ENCODE measurements around the gene FAM114A1.
"Not testable (repeated sequence)": the region's sequence is repeated elsewhere in the genome, so short reads cannot be mapped to it uniquely, and the experiment has no call there.

Gene FAM114A1

DNA sequence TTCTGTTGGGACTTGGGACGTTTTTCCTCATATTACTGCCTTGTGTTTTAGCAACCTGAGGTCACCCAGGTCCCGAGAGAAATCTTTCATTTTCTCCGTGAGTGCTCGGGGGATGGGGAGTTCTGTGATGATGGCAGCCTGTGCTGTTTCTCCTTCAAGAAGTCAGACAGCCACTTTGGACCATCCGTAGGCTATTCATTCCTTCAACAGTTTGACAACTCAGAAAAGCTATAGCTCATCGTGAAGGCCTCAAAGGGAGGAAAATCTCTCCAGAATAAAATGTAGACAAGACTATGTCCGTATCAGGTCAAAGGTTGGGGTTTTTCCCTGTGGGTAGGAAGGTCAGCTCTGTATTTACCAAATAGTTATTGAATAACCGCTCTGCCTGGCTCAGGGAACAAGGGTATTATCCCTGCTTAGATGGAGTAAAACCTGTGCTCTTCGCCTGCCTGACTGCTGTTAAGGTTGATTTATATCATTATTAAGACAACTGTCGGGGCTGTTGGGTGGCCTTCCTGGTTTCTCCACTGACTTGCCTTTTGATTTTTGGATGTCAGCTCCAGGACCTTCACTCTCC is 36.6 kb downstream of the FAM114A1 start:
- peak; percentile 74 for DNase-seq (ENCODE audit: low spot score)

DNA sequence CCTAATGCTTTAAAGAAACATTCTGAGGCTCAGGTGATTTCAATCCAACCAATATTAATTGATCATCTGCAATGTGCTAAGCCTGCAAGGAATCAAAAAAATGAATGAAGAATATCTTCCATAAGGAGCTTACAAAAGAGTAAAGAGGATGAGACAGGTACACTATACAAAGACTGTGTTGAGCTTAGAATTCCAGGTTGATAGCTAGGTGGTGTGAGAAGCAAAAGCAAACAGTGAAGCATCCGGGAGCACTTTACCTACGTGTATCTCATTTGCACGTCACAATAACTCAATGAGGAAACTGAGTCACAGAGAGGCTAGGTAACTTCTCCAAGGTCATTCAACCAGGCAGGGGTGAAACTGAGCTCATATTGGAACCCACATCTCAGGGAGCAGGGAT is 37.1 kb downstream of the FAM114A1 start:
- no peak for DNase-seq (ENCODE audit: low spot score)

DNA sequence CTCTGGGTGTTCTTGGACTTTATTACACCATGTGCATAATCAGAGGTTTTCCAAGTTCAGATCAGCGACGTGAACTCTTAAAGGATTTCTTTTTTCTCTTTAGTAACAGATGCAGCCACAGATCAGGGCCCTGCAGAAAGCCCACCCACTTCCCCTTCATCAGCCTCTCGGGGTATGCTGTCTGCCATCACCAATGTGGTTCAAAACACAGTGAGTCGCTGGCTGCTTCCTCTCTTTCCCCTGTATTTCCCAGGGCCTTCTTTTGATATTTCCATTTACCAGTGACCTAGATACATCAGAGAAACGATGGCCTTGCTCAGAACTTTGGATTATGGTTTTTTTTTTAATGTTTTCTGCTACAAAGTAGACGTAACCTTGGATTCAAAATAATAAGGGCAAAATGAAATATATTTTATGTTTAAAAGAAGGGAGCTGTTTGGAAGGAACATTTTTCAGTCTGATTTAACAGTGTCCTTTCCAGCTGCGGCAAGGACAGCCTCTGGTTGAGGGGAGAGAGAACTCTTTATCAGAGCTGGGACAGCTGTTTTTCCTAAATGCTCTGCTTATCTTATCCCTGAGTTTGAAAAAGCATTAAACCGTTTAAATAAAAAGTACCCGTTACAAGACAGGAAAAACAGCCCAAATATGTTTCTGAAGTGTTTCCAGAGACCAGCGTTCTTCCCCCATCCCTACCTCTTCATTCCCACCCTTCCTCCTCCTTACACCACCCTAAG is 38.2 kb downstream of the FAM114A1 start:
- no peak for DNase-seq (ENCODE audit: low spot score)

DNA sequence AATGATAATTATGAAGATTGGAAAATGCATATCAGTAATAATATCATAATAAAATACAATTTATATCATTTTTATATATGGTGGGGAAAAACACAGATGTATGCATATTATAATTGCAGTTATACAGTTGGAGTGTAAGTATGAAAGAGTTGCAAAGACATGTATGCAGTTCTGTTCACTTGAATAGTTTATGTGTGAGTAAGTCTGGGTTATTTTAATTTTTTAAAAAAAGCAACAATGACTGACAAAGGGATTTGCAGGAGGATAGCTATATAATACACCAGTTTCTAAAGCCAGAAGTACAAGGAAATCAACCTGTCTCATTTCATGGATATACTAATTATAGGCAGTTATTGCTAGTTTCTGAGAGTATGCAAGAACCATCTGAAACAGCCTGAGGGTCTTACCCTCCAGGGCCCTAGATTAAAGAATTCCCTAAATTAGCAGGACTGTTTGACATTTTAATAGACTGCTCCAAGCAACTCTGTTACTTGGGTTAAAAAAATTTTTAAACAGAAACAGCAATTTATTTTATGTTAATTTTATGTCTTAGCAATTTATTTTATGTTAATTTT is 40.2 kb downstream of the FAM114A1 start:
- DNase-seq (ENCODE audit: low spot score): no peak

DNA sequence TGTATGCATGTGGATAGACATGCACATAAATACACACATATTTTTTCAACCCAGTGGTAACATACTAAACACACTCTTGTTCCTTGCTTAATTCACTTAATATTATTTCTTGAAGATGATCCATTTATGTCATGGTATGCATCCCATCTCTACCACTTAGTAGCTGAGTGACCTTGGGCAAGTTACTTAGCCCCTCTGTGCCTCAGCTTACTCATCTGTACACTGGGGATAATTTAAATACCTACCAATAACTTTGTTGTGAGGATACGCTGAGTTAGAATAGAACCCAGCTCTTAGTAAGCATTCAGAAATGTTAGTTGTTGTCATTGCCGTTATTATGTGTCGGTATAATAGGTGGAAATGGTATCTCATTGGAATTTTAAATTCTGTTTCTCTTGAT is 41.4 kb downstream of the FAM114A1 start:
- DNase-seq (ENCODE audit: low spot score): no peak

DNA sequence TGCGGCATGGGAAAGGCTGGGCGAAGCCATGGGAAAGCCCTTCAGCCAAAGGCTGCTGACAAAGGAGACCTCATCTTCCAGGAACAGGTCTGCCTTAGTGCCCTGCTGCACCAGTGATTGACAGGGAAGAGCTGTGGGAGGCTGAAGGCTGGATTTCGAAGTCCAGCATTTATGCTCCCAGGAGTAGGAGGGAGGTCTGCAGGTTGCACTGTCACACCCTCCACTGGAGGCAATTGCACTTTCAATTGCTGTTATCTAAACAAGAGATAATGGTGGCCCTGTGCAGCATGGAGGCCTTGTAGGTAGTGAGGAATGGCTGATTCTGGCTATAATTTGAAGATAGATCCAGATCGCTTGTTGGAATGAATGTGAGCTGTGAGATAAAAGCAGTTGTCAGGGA is 43.7 kb downstream of the FAM114A1 start:
- peak; percentile 64 for DNase-seq (ENCODE audit: low spot score)

DNA sequence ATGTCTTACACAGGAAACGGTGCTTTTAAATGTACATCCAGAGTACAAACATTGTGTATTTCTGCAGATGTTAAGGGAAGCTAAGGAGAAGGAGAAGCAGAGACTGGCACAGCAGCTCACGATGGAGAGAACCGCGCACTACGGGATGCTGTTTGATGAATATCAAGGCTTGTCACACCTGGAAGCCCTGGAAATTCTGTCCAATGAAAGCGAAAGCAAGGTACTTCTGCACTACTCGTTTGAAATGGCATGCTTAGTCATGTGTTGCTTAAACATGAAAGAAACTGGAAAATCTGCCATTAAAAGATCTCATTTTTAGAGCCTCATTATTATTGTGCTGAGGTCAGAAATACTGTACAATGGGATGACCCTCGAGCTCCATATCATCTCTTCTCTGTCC is 47.2 kb downstream of the FAM114A1 start:
- DNase-seq (ENCODE audit: low spot score): no peak

DNA sequence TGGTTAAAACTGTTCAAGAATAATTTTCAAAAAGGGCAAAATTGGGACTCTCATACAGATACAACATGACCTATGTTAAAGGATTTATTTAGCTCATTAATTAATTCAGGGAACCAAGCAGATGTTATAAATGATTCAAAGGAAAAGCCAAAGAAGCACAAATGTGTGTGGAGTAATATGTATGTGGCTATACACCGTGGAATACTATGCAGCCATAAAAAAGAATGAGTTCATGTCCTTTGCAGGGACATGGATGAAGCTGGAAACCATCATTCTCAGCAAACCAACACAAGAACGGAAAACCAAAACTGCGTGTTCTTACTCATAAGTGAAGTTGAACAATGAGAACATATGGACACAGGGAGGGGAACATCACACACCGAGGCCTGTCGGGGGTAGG is 48.7 kb downstream of the FAM114A1 start:
- DNase-seq (ENCODE audit: low spot score): not testable (repeated sequence)

DNA sequence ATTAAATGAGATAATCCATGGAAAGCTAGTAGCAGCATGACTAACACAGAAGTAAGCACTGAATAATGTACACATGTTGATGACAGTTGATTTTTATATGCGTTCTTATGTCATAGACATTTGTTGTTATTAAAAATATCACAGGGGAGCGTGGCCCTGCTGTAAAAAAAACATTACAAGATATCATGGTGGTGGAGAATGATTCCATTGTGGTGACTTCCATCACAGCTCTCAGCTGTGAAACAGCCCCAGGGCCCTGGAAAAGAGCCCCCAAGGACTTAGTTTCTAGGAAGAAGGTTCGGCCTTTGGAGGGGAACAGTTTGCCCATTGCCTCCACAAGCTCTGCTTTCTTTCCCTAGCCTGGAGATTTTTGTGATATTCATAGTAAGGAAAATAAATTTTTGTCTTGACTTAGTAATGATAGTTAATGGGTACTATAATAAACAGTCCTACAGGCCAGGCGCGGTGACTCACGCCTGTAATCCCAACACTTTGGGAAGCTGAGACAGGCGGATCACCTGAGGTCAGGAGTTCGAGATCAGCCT is 49.9 kb downstream of the FAM114A1 start:
- DNase-seq (ENCODE audit: low spot score): no peak

DNA sequence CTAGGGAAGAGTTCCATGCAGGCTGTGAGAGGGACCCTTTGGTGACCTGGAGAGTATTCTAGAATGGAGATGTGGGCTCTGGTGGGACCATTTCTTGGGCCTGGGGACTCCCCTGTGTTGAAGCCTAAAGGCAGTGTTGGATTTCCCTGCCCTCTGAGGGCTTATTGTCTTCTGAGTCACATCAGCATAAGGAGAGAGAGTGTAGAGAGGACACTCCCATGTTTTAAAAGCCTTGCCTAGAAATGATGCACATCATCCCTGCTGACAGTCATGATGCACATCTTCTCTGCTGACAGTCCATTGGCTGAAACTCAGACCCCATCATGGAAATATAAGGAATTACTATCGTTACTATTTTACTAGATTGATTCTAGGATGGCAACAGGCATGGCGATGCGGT is 51.9 kb downstream of the FAM114A1 start:
- DNase-seq (ENCODE audit: low spot score): no peak

DNA sequence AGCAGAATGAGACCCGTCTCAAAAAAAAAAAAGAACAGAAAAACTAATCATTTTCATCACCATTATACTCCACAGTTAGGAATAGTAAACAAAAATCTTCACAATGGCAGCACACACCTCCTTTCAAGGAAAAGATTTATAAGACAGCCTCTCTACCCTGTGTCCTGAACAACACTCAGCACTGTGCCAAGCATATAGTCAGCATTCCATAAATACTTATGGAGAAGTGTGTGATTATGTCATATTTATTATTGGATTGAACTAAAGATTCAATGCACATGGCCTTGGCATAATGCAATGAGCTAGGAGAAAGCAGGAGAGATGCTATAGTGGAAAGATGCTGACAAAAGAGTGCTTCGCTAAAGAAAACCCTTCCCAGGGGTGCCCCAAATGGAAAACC is 52.6 kb downstream of the FAM114A1 start:
- no peak for DNase-seq (ENCODE audit: low spot score)

DNA sequence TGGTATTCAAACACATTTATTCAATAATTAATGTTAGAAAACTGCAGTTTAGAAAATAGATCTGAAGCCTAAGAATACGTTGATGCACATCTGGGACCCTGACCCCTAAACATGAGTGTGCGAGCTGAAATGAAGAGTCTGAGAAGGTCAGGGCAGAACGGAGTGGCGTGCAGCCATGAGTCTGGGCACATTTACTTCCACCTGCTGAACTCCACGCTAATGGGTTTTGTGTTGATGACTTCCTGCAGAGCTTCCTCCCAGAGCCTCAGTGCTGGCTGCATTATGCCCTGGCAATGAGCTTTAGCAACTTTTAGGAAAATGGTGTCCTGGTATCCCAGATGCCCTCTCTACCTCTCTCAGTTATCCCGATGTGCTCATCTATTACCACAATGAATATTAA is 53.1 kb downstream of the FAM114A1 start:
- no peak for DNase-seq (ENCODE audit: low spot score)

DNA sequence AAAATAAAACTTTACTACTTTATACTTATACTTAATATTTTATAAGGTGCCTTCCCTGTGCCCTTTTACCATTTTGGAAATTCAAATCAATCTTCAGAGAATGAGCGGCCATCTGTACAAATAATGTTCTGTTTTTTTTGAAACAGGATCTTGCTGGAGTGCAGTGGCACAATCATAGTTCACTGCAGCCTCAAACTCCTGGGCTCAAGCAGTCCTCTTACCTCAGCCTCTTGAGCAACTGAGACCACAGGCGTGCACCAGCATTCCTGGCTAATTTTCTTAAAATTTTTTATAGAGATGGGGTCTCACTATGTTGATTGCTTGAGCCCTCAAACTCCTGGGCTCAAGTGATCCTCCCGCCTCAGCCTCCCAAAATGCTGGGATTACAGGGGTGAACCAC is 53.5 kb downstream of the FAM114A1 start:
- DNase-seq (ENCODE audit: low spot score): no peak

DNA sequence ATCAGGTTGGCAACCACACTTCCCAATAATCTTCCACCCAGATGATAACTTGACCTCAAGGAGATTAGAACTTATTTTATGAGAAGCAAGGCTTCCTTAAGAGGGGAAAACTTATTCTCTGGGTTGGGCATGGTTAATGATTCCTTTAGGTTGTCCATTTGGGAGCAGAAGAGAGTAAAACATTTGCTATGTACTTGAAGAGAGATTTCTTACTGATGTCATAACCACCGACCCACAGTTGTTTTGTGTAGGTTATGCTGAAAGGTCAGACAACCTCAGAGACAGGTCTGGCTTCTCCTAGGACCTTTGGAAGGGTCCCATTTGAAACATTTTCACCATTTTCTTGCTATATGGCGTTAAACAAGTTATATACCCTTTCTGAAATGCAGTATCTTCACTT is 56.1 kb downstream of the FAM114A1 start:
- DNase-seq (ENCODE audit: low spot score): no peak

DNA sequence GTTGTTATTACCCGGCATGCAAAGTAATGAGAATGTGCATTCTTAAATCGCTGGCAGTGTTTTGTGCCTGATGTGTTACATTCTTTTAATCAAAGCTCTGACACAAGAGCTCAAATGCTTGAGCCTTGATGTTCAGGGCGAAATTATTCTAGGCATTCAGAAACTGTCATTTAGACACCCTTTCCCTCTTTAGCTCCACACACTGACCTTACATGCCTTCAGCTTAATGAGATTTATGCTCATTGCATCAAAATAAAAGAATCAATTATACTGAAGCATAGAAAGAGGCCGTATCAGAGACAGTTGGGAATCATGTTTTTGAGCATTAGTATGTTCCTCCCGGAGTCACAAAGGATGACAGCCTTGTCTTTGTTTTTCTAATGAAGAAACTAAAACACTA is 56.7 kb downstream of the FAM114A1 start:
- DNase-seq (ENCODE audit: low spot score): no peak

DNA sequence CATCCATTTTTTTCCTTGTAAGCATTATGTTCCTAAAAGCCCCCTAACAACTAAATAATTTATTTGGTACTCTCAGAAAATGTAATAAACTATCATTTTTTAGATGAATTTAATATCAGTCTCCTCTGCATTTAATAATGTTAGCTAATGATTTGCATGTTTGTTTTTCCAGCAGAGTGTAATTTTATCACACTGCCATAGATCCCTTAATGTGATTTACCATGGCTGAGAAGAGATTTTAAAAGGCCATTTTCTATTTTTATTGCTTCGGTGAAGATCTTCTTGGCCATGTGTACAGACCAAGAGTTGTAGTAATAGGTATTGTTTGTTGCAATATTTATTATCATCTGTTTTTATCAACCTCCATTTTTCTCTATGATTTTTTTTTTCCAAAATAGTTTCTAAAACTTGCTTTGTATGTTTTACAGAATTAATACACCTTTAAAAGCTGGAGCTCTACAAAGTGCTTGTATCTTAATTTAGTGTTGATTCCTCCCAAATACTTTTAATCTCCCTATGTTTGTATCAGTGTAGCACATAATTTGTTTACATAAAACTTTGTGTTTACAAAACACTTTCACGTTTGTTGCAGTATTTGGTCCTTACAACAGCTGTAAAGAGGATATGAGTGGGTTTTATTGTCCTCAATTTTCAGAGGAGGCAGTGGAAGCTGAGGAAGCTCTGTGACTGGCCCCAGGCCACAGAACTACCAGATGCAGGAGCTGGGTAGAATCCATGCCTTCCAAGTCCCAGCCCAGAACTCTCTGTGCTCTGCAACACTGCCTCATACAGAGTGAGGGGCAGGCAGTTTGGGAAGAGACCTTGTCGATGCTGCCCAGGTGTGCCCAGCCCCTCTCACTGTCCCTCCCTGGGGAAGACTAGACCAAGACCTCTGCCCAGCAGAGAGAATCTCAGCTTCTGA is 58.1 kb downstream of the FAM114A1 start:
- DNase-seq (ENCODE audit: low spot score): no peak

DNA sequence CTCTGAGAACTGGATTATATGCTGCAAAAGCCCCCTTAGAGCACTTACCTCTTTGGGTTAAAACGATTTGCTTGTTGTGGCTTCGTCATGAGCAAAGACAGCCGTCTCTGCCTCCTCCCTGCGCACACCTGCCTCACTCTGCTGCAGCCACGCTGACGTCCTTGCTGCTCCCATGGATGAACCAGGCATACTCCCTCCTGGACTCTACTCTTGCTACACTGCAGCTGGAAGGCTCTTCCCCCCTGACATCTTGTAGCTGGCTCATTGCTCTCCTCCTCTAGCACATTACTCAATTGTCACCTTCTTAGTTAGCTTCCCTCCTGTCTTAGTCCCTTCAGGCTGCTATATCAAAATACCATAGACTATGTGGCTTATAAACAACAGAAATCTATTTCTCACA is 59.3 kb downstream of the FAM114A1 start:
- no peak for DNase-seq (ENCODE audit: low spot score)

DNA sequence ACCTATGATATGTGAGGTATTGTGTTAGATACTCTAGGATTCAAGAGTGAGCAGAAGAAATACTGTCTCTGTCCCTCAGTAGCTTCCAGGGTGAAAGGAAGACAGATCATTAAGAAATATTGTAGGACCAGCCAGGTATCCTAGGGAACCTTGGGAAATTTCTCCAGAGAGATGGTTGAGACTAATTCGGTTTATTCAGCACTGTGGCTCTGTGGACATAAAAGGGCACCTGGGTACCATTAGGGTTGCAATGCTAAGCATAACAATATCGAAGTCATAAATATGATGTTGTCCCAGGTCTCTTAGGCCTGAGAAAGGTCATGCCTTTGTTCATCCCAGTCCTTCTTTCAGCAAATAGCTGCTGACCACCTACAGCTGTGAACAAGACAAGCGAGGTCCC is 61.0 kb downstream of the FAM114A1 start:
- no peak for DNase-seq (ENCODE audit: low spot score)

DNA sequence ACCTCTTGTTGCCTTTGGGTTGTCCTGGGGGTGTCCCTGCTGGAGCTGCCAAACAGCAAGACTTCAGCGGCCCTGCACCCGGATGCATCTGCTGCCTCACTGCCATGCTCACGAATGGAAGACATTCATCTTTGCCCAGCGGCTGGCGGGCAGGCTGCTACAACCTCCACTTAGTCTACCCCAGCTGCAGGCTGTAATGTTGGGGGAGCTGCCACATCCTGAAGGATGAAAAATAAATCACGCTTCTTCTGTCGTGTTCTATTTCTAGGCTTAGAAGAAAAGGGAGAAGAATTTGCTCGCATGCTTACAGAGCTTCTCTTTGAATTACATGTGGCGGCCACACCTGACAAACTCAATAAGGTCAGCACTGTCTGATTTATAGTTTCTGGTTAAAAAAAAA is 61.4 kb downstream of the FAM114A1 start:
- DNase-seq (ENCODE audit: low spot score): no peak

DNA sequence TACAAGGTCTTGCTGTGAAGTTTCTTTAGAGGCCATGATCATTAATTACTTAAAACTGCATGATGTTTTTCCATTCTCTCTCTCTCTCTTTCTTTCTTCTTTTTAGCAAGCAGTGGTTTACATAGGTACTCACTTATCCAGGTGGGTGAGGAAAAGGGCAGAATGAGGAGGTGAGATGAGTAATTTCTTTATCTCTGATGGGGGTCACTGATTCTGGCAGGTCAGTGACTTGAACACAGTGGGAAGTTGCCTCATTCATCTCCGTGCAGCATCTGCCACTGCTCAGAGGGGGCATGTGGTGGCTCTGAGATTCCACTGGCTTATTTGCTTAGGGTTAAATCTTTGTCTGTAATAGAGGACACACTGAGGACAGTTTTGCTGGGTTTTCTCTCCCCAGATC is 62.6 kb downstream of the FAM114A1 start:
- no peak for DNase-seq (ENCODE audit: low spot score)

DNA sequence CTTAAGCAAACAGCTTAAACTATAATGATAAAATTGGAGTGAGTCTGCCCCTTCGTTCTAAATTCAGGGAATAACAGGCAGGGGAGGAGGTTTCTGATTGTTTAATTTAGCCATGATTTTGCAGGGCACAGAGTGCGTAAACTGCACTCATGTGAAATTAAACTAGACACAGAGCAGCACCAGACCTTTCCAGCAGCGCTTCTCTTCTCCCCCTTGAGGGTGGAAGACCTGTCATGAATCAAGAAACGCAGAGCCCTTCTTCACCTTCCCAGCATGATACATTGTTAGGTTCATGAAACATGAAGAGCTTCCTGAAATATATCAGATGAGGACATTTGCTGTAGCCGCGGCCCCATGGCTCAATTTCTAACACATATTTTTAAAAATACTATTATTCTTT is 63.1 kb downstream of the FAM114A1 start:
- DNase-seq (ENCODE audit: low spot score): no peak

DNA sequence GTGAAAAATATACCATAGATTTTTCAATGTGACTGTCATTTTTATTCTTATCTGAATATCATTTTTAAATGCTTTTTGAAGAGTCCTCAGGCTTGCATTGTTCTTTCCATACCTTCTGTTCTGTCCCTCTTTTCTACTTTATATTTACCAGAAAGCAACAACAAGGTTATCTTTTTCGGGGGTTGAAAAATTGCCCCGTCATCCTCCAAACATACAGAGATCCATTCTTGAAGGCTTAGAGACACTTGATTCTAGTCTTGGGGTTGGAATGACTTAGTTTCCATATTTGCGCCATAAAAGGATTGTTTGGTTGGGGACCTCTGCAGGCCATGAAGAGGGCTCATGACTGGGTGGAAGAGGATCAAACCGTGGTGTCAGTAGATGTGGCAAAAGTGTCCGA is 63.5 kb downstream of the FAM114A1 start:
- no peak for DNase-seq (ENCODE audit: low spot score)
